Esophagus squamous epithelium (tissue), 4 donors: ENCODE results near the gene SIAE.

Source experiments
- CTCF ChIP-seq, 6 experiments: fragments of 450-650 bp in 4 of 6; fragments of 200-600 bp in 2 of 6; sonication (generic) in 2 of 6; IDR thresholded peaks; one replicate each; pipeline ENCODE4 v1.5.1; 2016 to 2019; ENCODE audit warnings: antibody characterized with exemption in 6 of 6, mild to moderate bottlenecking in 4 of 6, moderate library complexity in 4 of 6
- POLR2A ChIP-seq, 4 donors: fragments of 450-650 bp; IDR thresholded peaks; one replicate each; pipeline ENCODE4 v1.6.1; 2017; ENCODE audit warnings: antibody characterized with exemption in 4 of 4, mild to moderate bottlenecking in 4 of 4, moderate library complexity in 3 of 4

- TF ChIP-seq CTCF (IDR thresholded peaks at IDR 0.05) (no peak), POLR2A (IDR thresholded peaks at IDR 0.05) (no peak)
These were observed 26.0 kb upstream of the SIAE start for GRCh38 chr11:124699547-124699946.
